Measurements from ENCODE around the gene AFF4.

DNA sequence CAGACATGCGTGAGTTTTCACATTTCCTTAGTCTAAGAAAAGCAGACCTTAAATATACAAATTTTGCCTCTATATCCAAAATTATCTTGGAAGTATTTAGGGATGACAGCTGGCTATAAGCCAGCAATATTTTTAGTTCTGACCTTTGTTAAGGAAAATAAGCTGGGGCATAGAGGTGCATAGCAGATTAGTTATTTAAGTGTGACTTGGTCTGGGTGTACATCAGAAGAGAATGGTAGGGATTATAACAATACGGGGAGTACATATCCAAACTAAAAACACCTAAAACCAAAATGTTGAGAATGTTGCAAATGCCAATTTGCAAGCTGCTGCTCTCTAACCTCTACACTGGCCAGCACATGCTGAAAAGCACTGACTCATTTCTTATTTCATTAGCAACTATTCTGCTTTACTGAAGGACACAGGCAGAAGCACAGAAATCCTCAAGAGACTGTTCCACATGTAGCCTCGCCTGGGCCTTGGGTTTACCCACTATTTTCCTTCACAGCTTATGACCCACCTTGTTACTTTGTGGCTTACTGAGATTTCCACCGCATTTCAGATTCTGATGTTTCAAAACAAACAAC lies 67.6 kb downstream of the AFF4 start:
- TF ChIP-seq, protein P1, sequence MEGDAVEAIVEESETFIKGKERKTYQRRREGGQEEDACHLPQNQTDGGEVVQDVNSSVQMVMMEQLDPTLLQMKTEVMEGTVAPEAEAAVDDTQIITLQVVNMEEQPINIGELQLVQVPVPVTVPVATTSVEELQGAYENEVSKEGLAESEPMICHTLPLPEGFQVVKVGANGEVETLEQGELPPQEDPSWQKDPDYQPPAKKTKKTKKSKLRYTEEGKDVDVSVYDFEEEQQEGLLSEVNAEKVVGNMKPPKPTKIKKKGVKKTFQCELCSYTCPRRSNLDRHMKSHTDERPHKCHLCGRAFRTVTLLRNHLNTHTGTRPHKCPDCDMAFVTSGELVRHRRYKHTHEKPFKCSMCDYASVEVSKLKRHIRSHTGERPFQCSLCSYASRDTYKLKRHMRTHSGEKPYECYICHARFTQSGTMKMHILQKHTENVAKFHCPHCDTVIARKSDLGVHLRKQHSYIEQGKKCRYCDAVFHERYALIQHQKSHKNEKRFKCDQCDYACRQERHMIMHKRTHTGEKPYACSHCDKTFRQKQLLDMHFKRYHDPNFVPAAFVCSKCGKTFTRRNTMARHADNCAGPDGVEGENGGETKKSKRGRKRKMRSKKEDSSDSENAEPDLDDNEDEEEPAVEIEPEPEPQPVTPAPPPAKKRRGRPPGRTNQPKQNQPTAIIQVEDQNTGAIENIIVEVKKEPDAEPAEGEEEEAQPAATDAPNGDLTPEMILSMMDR (IDR thresholded peaks at IDR 0.05; ENCODE audit: low read depth, low read length) = no peak
- TF ChIP-seq EZH2phosphoT487 (IDR thresholded peaks at IDR 0.05; ENCODE audit: low read depth) = no peak
